HepG2 (cell line): Measurements from ENCODE around the gene NDUFA13. TPM values are rescaled to one million over a fixed set of nuclear protein-coding genes. Genes with fewer than 3 reads are reported as not detected.

Experiments used
- CREBL2 ChIP-seq: sonication (generic); formaldehyde crosslinking; IDR thresholded peaks from 2 replicates; pipeline ENCODE4 v1.8.1; 2023; ENCODE audit warnings: missing genetic modification reagents, mild to moderate bottlenecking, borderline replicate concordance
- CTCF ChIP-seq: sonication (generic); formaldehyde crosslinking; IDR thresholded peaks from 2 replicates; pipeline ENCODE4 v1.5.0; 2020; ENCODE audit warnings: mild to moderate bottlenecking, missing genetic modification reagents, moderate library complexity
- DBP ChIP-seq: sonication (generic); formaldehyde crosslinking; IDR thresholded peaks from 2 replicates; pipeline ENCODE4 v1.4.0; 2020; ENCODE audit warnings: missing genetic modification reagents; ENCODE audit errors: not compliant biosample characterization
- FOSL1 ChIP-seq: sonication (generic); formaldehyde crosslinking; IDR thresholded peaks from 2 replicates; pipeline ENCODE4 v1.9.0; 2021; ENCODE audit warnings: missing genetic modification reagents, borderline replicate concordance
- MYC ChIP-seq: sonication (generic); formaldehyde crosslinking; IDR thresholded peaks from 2 replicates; pipeline ENCODE4 v1.9.0; 2021; ENCODE audit warnings: missing genetic modification reagents, borderline replicate concordance
- NR3C1 ChIP-seq: sonication (generic); formaldehyde crosslinking; IDR thresholded peaks from 2 replicates; pipeline ENCODE4 v1.4.0; 2020; ENCODE audit warnings: missing genetic modification reagents
- PAX8 ChIP-seq: sonication (generic); formaldehyde crosslinking; IDR thresholded peaks from 2 replicates; pipeline ENCODE4 v1.8.0; 2022; ENCODE audit warnings: mild to moderate bottlenecking, missing genetic modification reagents, borderline replicate concordance
- SIN3A ChIP-seq: IDR thresholded peaks from 2 replicates; pipeline ENCODE4 v1.6.1; 2011; ENCODE audit warnings: low read depth, mild to moderate bottlenecking, control low read depth, low read length, borderline replicate concordance
- ZNF318 ChIP-seq: sonication (generic); formaldehyde crosslinking; IDR thresholded peaks from 2 replicates; pipeline ENCODE4 v1.4.0; 2020; ENCODE audit warnings: mild to moderate bottlenecking, missing genetic modification reagents
- ZNF333 ChIP-seq: sonication (generic); formaldehyde crosslinking; IDR thresholded peaks from 2 replicates; pipeline ENCODE4 v1.4.0; 2020; ENCODE audit warnings: mild to moderate bottlenecking, missing genetic modification reagents, borderline replicate concordance
- ZNF354B ChIP-seq: sonication (generic); formaldehyde crosslinking; IDR thresholded peaks from 2 replicates; pipeline ENCODE4 v1.8.0; 2022; ENCODE audit warnings: mild to moderate bottlenecking, missing genetic modification reagents
- ZNF687 ChIP-seq: sonication (generic); formaldehyde crosslinking; IDR thresholded peaks from 2 replicates; pipeline ENCODE4 v1.5.1; 2020; ENCODE audit warnings: mild to moderate bottlenecking, missing genetic modification reagents, moderate library complexity
- polyA plus RNA-seq, 8 experiments: library from polyadenylated mRNA; depleted of rRNA in 3 of 8; stranded (reverse) in 7 of 8; unstranded in 1 of 8; fragments of >200 nt; fragmentation: Illumina TruSeq in 4 of 8; extraction: Trizol in 4 of 8; gene quantifications; 2 replicates each; pipeline versions ENCODE4 v1.2.1 to v1.2.3, GENCODE V29; 2011 to 2016; ENCODE audit warnings: low read depth in 4 of 8, missing spikeins in 1 of 8, mixed read lengths in 1 of 8; ENCODE audit not compliant: insufficient read depth in 1 of 8
- total RNA-seq, 5 experiments: library from RNA; depleted of rRNA; stranded (reverse); fragments of >200 nt; fragmentation: Illumina TruSeq; extraction: Trizol; gene quantifications; 2 replicates each; pipeline ENCODE4 v1.2.3, GENCODE V29; 2016; ENCODE audit warnings: low read depth in 1 of 5

The NDUFA13 gene
- total and polyA plus RNA-seq, 2 of the 13 experiments (the other 11 are each of a cell fraction or from before 2014, with no cell fraction given): 337 to 366 TPM

- TF ChIP-seq ZNF333 (CRISPR knock-in tag): peak; percentile 55; the same call in 1 of the 2 replicates
- peak; percentile 39 for TF ChIP-seq ZNF687 (CRISPR knock-in tag)
- TF ChIP-seq ZNF354B (CRISPR knock-in tag): no peak
- TF ChIP-seq FOSL1: no peak
- no peak for TF ChIP-seq NR3C1 (CRISPR knock-in tag)
- no peak for TF ChIP-seq PAX8
- TF ChIP-seq ZNF318 (CRISPR knock-in tag): no peak
- TF ChIP-seq MYC (CRISPR knock-in tag): no peak
- TF ChIP-seq SIN3A: no peak
- peak; percentile 63 for TF ChIP-seq CTCF (CRISPR knock-in tag)
- TF ChIP-seq CREBL2 (CRISPR knock-in tag): no peak
- TF ChIP-seq DBP (CRISPR knock-in tag): no peak
These were observed 46.8 kb downstream of the NDUFA13 start (continued) for GRCh38 chr19:19562665-19563347.
